Caco-2 (cell line): ENCODE results near the gene SLAMF1. TPM values are rescaled to one million over a fixed set of nuclear protein-coding genes. Genes with fewer than 3 reads are reported as not detected.

ENCODE experiments used
- BruUV-seq: library from RNA; stranded (reverse); fragments of 400-500 nt; replicated peaks from 2 replicates; lab custom pipeline; 2021; lab: Mats Ljungman, UMichigan
- CTCF ChIA-PET: fragments of 300-600 bp; sonication (Branson Sonifier 250); formaldehyde crosslinking; loops from one replicate; lab custom pipeline; 2022; ENCODE audit warnings: antibody characterized with exemption; lab: Charles Lee
- POLR2A ChIA-PET: fragments of 300-600 bp; sonication (Branson Sonifier 250); formaldehyde crosslinking; loops from one replicate; lab custom pipeline; 2022; ENCODE audit warnings: antibody characterized with exemption; lab: Charles Lee
- DNase-seq, 2 experiments: peaks; one replicate each; pipeline versions ENCODE4 v3.0.0 to v3.0.0-alpha.2; 2020 to 2022
- H3K27me3 ChIP-seq: replicated peaks from 2 replicates; pipeline ENCODE4 v1.6.0; 2011; ENCODE audit warnings: low read length; ENCODE audit not compliant: control insufficient read depth, insufficient read depth
- H3K36me3 ChIP-seq: 2 replicates; pipeline ENCODE4 v1.5.1; 2011; ENCODE audit warnings: low read length; ENCODE audit not compliant: control insufficient read depth, insufficient read depth
- H3K4me1 ChIP-seq: fragments of 250-450 bp; sonication (Bioruptor Pico); 2 replicates; pipeline ENCODE4 v1.5.1; 2020; ENCODE audit warnings: mild to moderate bottlenecking
- H3K4me3 ChIP-seq: 2 replicates; pipeline ENCODE4 v1.5.1; 2011; ENCODE audit warnings: low read depth, mild to moderate bottlenecking, control low read depth, low read length
- H3K9me3 ChIP-seq: fragments of 250-450 bp; sonication (Bioruptor Pico); 2 replicates; pipeline ENCODE4 v1.5.1; 2020; ENCODE audit warnings: mild to moderate bottlenecking, moderate library complexity
- H3K27ac Mint-ChIP-seq: one replicate; pipeline ENCODE4 v1.8.0; 2022; ENCODE audit warnings: mixed read lengths; ENCODE audit not compliant: unreplicated experiment
- H3K27me3 Mint-ChIP-seq: one replicate; pipeline ENCODE4 v1.8.0; 2022; ENCODE audit warnings: mixed read lengths; ENCODE audit not compliant: insufficient read depth, unreplicated experiment
- H3K36me3 Mint-ChIP-seq: one replicate; pipeline ENCODE4 v1.8.0; 2022; ENCODE audit warnings: mild to moderate bottlenecking, mixed read lengths; ENCODE audit not compliant: insufficient read depth, unreplicated experiment
- H3K4me1 Mint-ChIP-seq: one replicate; pipeline ENCODE4 v1.8.0; 2022; ENCODE audit warnings: low read depth, mixed read lengths; ENCODE audit not compliant: unreplicated experiment
- H3K4me3 Mint-ChIP-seq: one replicate; pipeline ENCODE4 v1.8.0; 2022; ENCODE audit warnings: mild to moderate bottlenecking, moderate library complexity, mixed read lengths; ENCODE audit not compliant: unreplicated experiment
- H3K9me3 Mint-ChIP-seq: one replicate; pipeline ENCODE4 v1.8.0; 2022; ENCODE audit warnings: mixed read lengths; ENCODE audit not compliant: unreplicated experiment
- intact Hi-C: fragments of 100-400 bp; cut with micrococcal nuclease; formaldehyde crosslinking; loops from one replicate; pipeline ENCODE4 v1.10.0; 2022; ENCODE audit not compliant: unreplicated experiment
- total RNA-seq: library from RNA; stranded (reverse); gene quantifications from 2 replicates; pipeline ENCODE4 v1.2.3, GENCODE V29; 2022
- TF ChIP-seq, protein P1 (sequence below), 2 experiments: fragments of 200-600 bp in 1 of 2; IDR thresholded peaks; 1 replicate in 1 of 2; 2 replicates in 1 of 2; pipeline versions ENCODE4 v1.5.1 to v1.8.0; 2011 to 2022; ENCODE audit warnings: antibody characterized with exemption in 1 of 2, control low read depth in 1 of 2, inconsistent platforms in 1 of 2, low read depth in 1 of 2, low read length in 1 of 2, mild to moderate bottlenecking in 1 of 2, moderate library complexity in 1 of 2; ENCODE audit not compliant: insufficient read depth in 1 of 2, severe bottlenecking in 1 of 2, unreplicated experiment in 1 of 2

SLAMF1 gene
- total RNA-seq, 1 experiment from 2014 or later = not detected

DNA sequence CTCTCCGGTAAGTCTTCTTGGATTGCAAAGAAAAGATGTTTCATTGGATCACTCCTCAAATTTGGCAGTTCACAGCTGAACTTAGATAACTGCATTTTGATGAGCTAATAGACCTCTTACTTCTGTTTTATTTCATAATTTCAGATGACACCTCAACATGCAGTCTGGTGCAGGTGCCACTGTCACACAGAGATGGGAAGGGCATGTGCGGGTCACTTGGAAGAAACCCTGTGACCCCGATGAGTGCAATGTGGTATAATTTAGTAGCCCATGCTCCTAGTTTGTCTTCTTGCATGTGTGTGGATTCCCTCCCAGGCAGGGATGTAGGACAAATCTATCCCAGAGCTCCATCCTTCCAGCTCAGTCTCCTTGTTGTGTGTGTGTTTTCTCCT lies 481 bp upstream of the SLAMF1 start:
- H3K27me3 ChIP-seq = no peaks in the 10 kb centered on the region
- no peaks in the 10 kb centered on the region for H3K27me3 Mint-ChIP-seq
- H3K4me3 ChIP-seq = no peak overlapping the region
- POLR2A ChIA-PET = no interaction called here
- no TSS peak for BruUV-seq
- no peaks in the 10 kb centered on the region for H3K36me3 ChIP-seq
- H3K4me1 ChIP-seq = peaks cover 35% of the 10 kb centered on the region
- H3K4me1 Mint-ChIP-seq = peaks cover 28% of the 10 kb centered on the region
- TF ChIP-seq, protein P1, sequence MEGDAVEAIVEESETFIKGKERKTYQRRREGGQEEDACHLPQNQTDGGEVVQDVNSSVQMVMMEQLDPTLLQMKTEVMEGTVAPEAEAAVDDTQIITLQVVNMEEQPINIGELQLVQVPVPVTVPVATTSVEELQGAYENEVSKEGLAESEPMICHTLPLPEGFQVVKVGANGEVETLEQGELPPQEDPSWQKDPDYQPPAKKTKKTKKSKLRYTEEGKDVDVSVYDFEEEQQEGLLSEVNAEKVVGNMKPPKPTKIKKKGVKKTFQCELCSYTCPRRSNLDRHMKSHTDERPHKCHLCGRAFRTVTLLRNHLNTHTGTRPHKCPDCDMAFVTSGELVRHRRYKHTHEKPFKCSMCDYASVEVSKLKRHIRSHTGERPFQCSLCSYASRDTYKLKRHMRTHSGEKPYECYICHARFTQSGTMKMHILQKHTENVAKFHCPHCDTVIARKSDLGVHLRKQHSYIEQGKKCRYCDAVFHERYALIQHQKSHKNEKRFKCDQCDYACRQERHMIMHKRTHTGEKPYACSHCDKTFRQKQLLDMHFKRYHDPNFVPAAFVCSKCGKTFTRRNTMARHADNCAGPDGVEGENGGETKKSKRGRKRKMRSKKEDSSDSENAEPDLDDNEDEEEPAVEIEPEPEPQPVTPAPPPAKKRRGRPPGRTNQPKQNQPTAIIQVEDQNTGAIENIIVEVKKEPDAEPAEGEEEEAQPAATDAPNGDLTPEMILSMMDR (IDR thresholded peaks at IDR 0.05; ENCODE audit: insufficient read depth in 1 of 2, low read depth in 1 of 2, low read length in 1 of 2, severe bottlenecking in 1 of 2, unreplicated experiment in 1 of 2) = no peak
- H3K9me3 ChIP-seq = no peaks in the 10 kb centered on the region
- no peaks in the 10 kb centered on the region for H3K36me3 Mint-ChIP-seq
- no peaks in the 10 kb centered on the region for H3K9me3 Mint-ChIP-seq
- no peak for DNase-seq
- no peak overlapping the region for H3K27ac Mint-ChIP-seq
- no peak overlapping the region for H3K4me3 Mint-ChIP-seq
- CTCF ChIA-PET = no interaction called here
- intact Hi-C loops = no loop called here

DNA sequence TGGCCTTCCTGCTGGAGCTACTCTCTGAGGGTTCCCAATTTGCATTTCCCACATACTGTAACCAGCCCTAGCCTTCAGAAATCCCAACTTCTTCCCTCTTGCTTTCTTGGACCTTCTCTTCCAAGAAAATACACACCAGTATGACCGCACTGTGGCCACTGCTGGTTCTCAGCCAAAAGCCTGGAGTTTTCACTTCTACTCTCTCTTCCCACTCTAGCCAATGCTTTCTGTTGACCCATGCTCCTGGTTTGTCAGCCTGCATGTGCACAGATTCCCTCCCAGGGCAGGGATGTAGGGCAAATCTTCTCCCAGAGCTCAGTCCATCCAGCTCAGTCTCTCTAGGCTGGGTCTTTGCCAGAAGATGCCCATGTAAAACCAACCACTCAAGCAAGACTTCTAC lies 664 bp downstream of the SLAMF1 start:
- no peaks in the 10 kb centered on the region for H3K27me3 ChIP-seq
- BruUV-seq = no TSS peak
- POLR2A ChIA-PET = no interaction called here
- Mint-ChIP-seq H3K27me3 (no peaks in the 10 kb centered on the region), H3K36me3 (no peaks in the 10 kb centered on the region), H3K27ac (no peak overlapping the region), H3K4me3 (no peak overlapping the region), H3K4me1 (peaks cover 18% of the 10 kb centered on the region), H3K9me3 (no peaks in the 10 kb centered on the region)
- H3K4me1 ChIP-seq = peaks cover 25% of the 10 kb centered on the region
- TF ChIP-seq, protein P1 (IDR thresholded peaks at IDR 0.05; ENCODE audit: insufficient read depth in 1 of 2, low read depth in 1 of 2, low read length in 1 of 2, severe bottlenecking in 1 of 2, unreplicated experiment in 1 of 2) = no peak
- DNase-seq = no peak
- intact Hi-C loops = no loop called here
- H3K9me3 ChIP-seq = no peaks in the 10 kb centered on the region
- CTCF ChIA-PET = no interaction called here
- H3K36me3 ChIP-seq = no peaks in the 10 kb centered on the region
- H3K4me3 ChIP-seq = no peak overlapping the region

DNA sequence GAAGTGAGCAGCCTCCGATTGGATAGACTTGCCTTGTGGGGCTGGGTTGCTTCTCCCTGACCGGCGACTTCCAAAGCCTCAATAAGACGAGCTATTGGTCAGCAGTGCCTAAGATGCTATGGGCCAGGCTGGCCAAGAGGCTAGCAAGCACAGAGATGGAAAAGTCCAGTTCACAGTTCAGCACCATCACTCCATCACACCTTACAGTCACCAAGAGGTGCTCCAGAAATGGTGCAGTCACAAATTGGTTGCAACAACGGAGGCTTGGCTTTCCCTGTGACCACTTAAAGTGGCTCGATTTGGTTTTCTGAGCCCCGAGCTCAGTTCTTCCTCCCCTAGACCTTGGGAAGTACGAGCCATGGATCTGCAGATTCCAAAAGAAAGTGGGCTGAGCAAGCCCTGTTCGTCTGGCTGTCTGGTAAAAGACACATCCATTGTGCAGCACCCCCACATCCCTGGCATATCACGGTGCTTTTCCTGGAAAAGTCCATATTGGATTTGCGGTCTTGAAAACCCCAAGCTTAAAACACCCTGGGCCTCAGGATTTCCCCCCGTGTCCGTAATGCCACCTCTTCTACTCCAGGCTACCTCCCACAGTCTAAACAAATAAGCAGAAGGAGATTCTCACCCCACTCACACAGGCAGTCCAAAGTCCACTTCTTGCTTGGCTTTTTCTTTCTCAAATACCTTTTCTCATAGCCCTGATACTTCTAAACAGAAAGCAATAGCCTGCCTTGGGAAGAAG lies 1.3 kb downstream of the SLAMF1 start:
- Mint-ChIP-seq H3K27ac (no peak overlapping the region), H3K36me3 (no peaks in the 10 kb centered on the region), H3K9me3 (no peaks in the 10 kb centered on the region), H3K4me3 (no peak overlapping the region), H3K27me3 (no peaks in the 10 kb centered on the region), H3K4me1 (peaks cover 12% of the 10 kb centered on the region)
- Histone ChIP-seq H3K4me1 (peaks cover 23% of the 10 kb centered on the region), H3K36me3 (no peaks in the 10 kb centered on the region), H3K27me3 (no peaks in the 10 kb centered on the region), H3K4me3 (no peak overlapping the region), H3K9me3 (no peaks in the 10 kb centered on the region)
- DNase-seq = no peak
- intact Hi-C loops = no loop called here
- CTCF ChIA-PET = no interaction called here
- TF ChIP-seq, protein P1 (IDR thresholded peaks at IDR 0.05; ENCODE audit: insufficient read depth in 1 of 2, low read depth in 1 of 2, low read length in 1 of 2, severe bottlenecking in 1 of 2, unreplicated experiment in 1 of 2) = no peak
- no TSS peak for BruUV-seq
- POLR2A ChIA-PET = no interaction called here
